ENCODE measurements around the gene WEE1. TPM values are rescaled to one million over a fixed set of nuclear protein-coding genes. Genes with fewer than 3 reads are reported as not detected.
"Not testable (repeated sequence)": the region's sequence is repeated elsewhere in the genome, so short reads cannot be mapped to it uniquely, and the experiment has no call there.

The WEE1 gene
- total RNA-seq, 1 donor from 2014 or later, result 53.6 TPM

GRCh38 chr11:9581556-9582161, 8.2 kb downstream of the WEE1 start:
- intact Hi-C loops (cut with micrococcal nuclease), result no loop called here

- intact Hi-C loops (cut with micrococcal nuclease), result no loop called here
Observed at GRCh38 chr11:9590717-9591116, 17.2 kb downstream of the WEE1 start.

- intact Hi-C loops (cut with micrococcal nuclease), result no loop called here
Observed at GRCh38 chr11:9594267-9595046, 21.0 kb downstream of the WEE1 start.

GRCh38 chr11:9596926-9597464, 23.5 kb downstream of the WEE1 start:
- intact Hi-C loops (cut with micrococcal nuclease), result no loop called here

- intact Hi-C loops (cut with micrococcal nuclease), result loop anchor here (2.0 kb wide), 1 partner anchor 63 kb away; no protein-coding TSS in a partner anchor
Observed at GRCh38 chr11:9600166-9600565, 26.7 kb downstream of the WEE1 start.

GRCh38 chr11:9600644-9601036, 27.2 kb downstream of the WEE1 start:
- intact Hi-C loops (cut with micrococcal nuclease), result loop anchor here (1.0 to 2.0 kb wide), 4 partner anchors 13 to 148 kb away; partner anchors contain the start of gene WEE1

- intact Hi-C loops (cut with micrococcal nuclease), result loop anchor here (1.0 to 2.0 kb wide), 4 partner anchors 12 to 147 kb away; partner anchors contain the start of gene WEE1
Observed at GRCh38 chr11:9601037-9601875, 27.8 kb downstream of the WEE1 start.

GRCh38 chr11:9601876-9602199, 28.4 kb downstream of the WEE1 start:
- intact Hi-C loops (cut with micrococcal nuclease), result loop anchor here (1.0 to 2.0 kb wide), 4 partner anchors 11 to 146 kb away; partner anchors contain the start of gene WEE1

- intact Hi-C loops (cut with micrococcal nuclease), result not testable (repeated sequence)
Observed at GRCh38 chr11:9603214-9603613, 29.7 kb downstream of the WEE1 start.

- intact Hi-C loops (cut with micrococcal nuclease), result no loop called here
Observed at GRCh38 chr11:9604134-9604533, 30.7 kb downstream of the WEE1 start.

GRCh38 chr11:9605742-9606141, 32.3 kb downstream of the WEE1 start:
- intact Hi-C loops (cut with micrococcal nuclease), result no loop called here

GRCh38 chr11:9606809-9607510, 33.5 kb downstream of the WEE1 start:
- intact Hi-C loops (cut with micrococcal nuclease), result no loop called here

- intact Hi-C loops (cut with micrococcal nuclease), result no loop called here
Observed at GRCh38 chr11:9607511-9607899, 34.0 kb downstream of the WEE1 start.

- intact Hi-C loops (cut with micrococcal nuclease), result no loop called here
Observed at GRCh38 chr11:9609002-9609759, 35.7 kb downstream of the WEE1 start.

- intact Hi-C loops (cut with micrococcal nuclease), result loop anchor here (5.0 to 10.0 kb wide), 7 partner anchors 252 to 928 kb away; partner anchors contain the start of genes AKIP1, AMPD3, NRIP3 and RPL27A
Observed at GRCh38 chr11:9609841-9610240, 36.4 kb downstream of the WEE1 start.

- intact Hi-C loops (cut with micrococcal nuclease), result loop anchor here (1.0 to 10.0 kb wide), 11 partner anchors 12 to 931 kb away; partner anchors contain the start of genes AKIP1, AMPD3, NRIP3 and RNF141
Observed at GRCh38 chr11:9613118-9613829, 39.8 kb downstream of the WEE1 start.

- intact Hi-C loops (cut with micrococcal nuclease), result loop anchor here (1.0 to 10.0 kb wide), 20 partner anchors 13 to 932 kb away; partner anchors contain the start of genes AKIP1, AMPD3, NRIP3 and RNF141
Observed at GRCh38 chr11:9613830-9614762, 40.6 kb downstream of the WEE1 start.

- intact Hi-C loops (cut with micrococcal nuclease), result loop anchor here (2.0 to 10.0 kb wide), 2 partner anchors 692 to 840 kb away; partner anchors contain the start of gene AMPD3
Observed at GRCh38 chr11:9615031-9615451, 41.6 kb downstream of the WEE1 start.

Measured in T-helper 1 cell treated with Interleukin-12 subunit alpha and Interleukin-12 subunit beta and Interleukin-4 antibody, amounts not matched to agents 30 ng/mL and 1 ng/mL, for 36 hours (primary cell).